ENCODE measurements around the gene KCNH2. TPM values are rescaled to one million over a fixed set of nuclear protein-coding genes. Genes with fewer than 3 reads are reported as not detected.
A peak's percentile ranks its signal among the peaks of the same experiment; 100 is the strongest.

Gene KCNH2
- total RNA-seq, 1 donor = not detected

DNA sequence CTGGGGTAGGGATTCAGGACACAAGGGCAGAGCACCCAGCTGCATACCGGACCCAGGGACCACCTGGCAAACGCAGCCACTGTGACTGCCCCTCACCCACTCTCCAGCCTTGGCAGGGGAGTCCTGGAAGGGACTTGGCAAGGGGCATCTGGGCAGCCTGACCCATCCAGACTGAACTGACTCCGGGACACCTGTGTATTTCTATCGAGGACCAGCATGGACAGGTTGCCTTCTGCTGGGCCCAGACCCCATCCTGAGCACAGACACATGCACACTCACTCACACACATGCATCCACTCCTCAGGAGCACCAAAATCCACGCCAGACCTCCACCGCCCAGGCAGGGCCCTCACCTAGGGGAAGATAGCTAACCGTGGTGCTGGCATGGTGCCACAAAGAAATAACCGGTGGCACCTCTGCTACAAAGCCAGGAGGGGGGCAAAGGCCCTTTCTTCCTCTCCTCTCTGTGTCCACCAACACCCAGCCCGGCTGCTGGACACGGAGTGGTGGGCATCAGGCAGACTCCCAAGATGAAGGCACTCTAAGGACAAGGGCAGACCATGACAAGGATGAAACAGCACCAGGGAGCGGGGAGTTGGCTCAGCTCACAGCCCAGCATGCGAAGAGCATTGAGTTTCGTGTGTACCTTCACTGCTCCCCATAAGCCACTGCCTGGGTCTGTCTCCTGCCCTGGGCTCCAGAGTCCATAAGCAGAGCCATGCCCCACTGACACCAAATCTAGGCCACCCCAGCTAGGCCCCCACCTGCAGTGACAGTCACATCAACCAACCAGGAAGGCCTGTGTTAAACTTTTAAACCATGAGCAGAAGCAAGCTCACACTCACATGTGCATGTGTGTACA is 35.3 kb downstream of the KCNH2 start:
- TF ChIP-seq, protein P1, sequence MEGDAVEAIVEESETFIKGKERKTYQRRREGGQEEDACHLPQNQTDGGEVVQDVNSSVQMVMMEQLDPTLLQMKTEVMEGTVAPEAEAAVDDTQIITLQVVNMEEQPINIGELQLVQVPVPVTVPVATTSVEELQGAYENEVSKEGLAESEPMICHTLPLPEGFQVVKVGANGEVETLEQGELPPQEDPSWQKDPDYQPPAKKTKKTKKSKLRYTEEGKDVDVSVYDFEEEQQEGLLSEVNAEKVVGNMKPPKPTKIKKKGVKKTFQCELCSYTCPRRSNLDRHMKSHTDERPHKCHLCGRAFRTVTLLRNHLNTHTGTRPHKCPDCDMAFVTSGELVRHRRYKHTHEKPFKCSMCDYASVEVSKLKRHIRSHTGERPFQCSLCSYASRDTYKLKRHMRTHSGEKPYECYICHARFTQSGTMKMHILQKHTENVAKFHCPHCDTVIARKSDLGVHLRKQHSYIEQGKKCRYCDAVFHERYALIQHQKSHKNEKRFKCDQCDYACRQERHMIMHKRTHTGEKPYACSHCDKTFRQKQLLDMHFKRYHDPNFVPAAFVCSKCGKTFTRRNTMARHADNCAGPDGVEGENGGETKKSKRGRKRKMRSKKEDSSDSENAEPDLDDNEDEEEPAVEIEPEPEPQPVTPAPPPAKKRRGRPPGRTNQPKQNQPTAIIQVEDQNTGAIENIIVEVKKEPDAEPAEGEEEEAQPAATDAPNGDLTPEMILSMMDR (IDR thresholded peaks at IDR 0.05; ENCODE audit: extremely low read depth, low read depth, low read length) = no peak
- no peak overlapping the region for H3K4me3 ChIP-seq (ENCODE audit: insufficient read depth, low read length)
- H3K36me3 ChIP-seq (ENCODE audit: insufficient read depth, low read length) = no peaks in the 10 kb centered on the region
- no peak overlapping the region for H2AFZ ChIP-seq (ENCODE audit: low read length)
- no peaks in the 10 kb centered on the region for H3K79me2 ChIP-seq (ENCODE audit: insufficient read depth, low read length)
- H3K27me3 ChIP-seq (ENCODE audit: insufficient read depth, low read length) = no peaks in the 10 kb centered on the region
- H3K4me2 ChIP-seq (ENCODE audit: insufficient read depth, low read length) = no peak overlapping the region
- H3K27ac ChIP-seq (ENCODE audit: low read depth, low read length) = no peak overlapping the region
- peaks cover 3% of the 10 kb centered on the region for H3K4me1 ChIP-seq (ENCODE audit: insufficient read depth, low read length)
- no peaks in the 10 kb centered on the region for H3K9me3 ChIP-seq (ENCODE audit: low read depth, low read length)
- DNase-seq (ENCODE audit: insufficient read length, low spot score, missing footprints) = peak; percentile 49
- no peaks in the 10 kb centered on the region for H4K20me1 ChIP-seq (ENCODE audit: insufficient read depth, low read length)

- H3K79me2 ChIP-seq (ENCODE audit: insufficient read depth, low read length) = no peaks in the 10 kb centered on the region
- H3K4me2 ChIP-seq (ENCODE audit: insufficient read depth, low read length) = no peak overlapping the region
- H4K20me1 ChIP-seq (ENCODE audit: insufficient read depth, low read length) = no peaks in the 10 kb centered on the region
- H2AFZ ChIP-seq (ENCODE audit: low read length) = no peak overlapping the region
- no peak overlapping the region for H3K4me3 ChIP-seq (ENCODE audit: insufficient read depth, low read length)
- no peaks in the 10 kb centered on the region for H3K9me3 ChIP-seq (ENCODE audit: low read depth, low read length)
- H3K4me1 ChIP-seq (ENCODE audit: insufficient read depth, low read length) = peaks cover 3% of the 10 kb centered on the region
- DNase-seq (ENCODE audit: insufficient read length, low spot score, missing footprints) = peak; percentile 66
- no peaks in the 10 kb centered on the region for H3K36me3 ChIP-seq (ENCODE audit: insufficient read depth, low read length)
- TF ChIP-seq, protein P1 (IDR thresholded peaks at IDR 0.05; ENCODE audit: extremely low read depth, low read depth, low read length) = no peak
- no peak overlapping the region for H3K27ac ChIP-seq (ENCODE audit: low read depth, low read length)
- H3K27me3 ChIP-seq (ENCODE audit: insufficient read depth, low read length) = no peaks in the 10 kb centered on the region
Observed at GRCh38 chr7:150942001-150942590, 36.0 kb downstream of the KCNH2 start.

GRCh38 chr7:150941351-150942000 is 36.6 kb downstream of the KCNH2 start:
- no peak overlapping the region for H2AFZ ChIP-seq (ENCODE audit: low read length)
- H3K4me2 ChIP-seq (ENCODE audit: insufficient read depth, low read length) = no peak overlapping the region
- no peak overlapping the region for H3K27ac ChIP-seq (ENCODE audit: low read depth, low read length)
- H3K79me2 ChIP-seq (ENCODE audit: insufficient read depth, low read length) = no peaks in the 10 kb centered on the region
- no peak overlapping the region for H3K4me3 ChIP-seq (ENCODE audit: insufficient read depth, low read length)
- no peaks in the 10 kb centered on the region for H3K36me3 ChIP-seq (ENCODE audit: insufficient read depth, low read length)
- peaks cover 3% of the 10 kb centered on the region for H3K4me1 ChIP-seq (ENCODE audit: insufficient read depth, low read length)
- no peaks in the 10 kb centered on the region for H4K20me1 ChIP-seq (ENCODE audit: insufficient read depth, low read length)
- DNase-seq (ENCODE audit: insufficient read length, low spot score, missing footprints) = peak; percentile 43
- no peaks in the 10 kb centered on the region for H3K9me3 ChIP-seq (ENCODE audit: low read depth, low read length)
- H3K27me3 ChIP-seq (ENCODE audit: insufficient read depth, low read length) = no peaks in the 10 kb centered on the region
- TF ChIP-seq, protein P1 (IDR thresholded peaks at IDR 0.05; ENCODE audit: extremely low read depth, low read depth, low read length) = no peak

Data from osteoblast (primary cell).